Mesothelial cell of epicardium (in vitro differentiated cells): ENCODE measurements around the gene PPP1R3F. TPM values are rescaled to one million over a fixed set of nuclear protein-coding genes. Genes with fewer than 3 reads are reported as not detected.

Experiments used
- DNase-seq, 2 experiments: peaks; one replicate each; pipeline ENCODE4 v3.0.0; 2021; ENCODE audit warnings: low spot score in 2 of 2; ENCODE audit not compliant: unreplicated experiment in 2 of 2
- H3K27ac Mint-ChIP-seq: 2 replicates; pipeline ENCODE4 v1.8.0; 2021; ENCODE audit warnings: mixed read lengths
- H3K27me3 Mint-ChIP-seq: 2 replicates; pipeline ENCODE4 v1.8.0; 2021; ENCODE audit warnings: low read depth, mixed read lengths
- H3K36me3 Mint-ChIP-seq: 2 replicates; pipeline ENCODE4 v1.8.0; 2021; ENCODE audit warnings: mixed read lengths
- H3K4me1 Mint-ChIP-seq: 2 replicates; pipeline ENCODE4 v1.8.0; 2021; ENCODE audit warnings: mixed read lengths
- H3K4me3 Mint-ChIP-seq: 2 replicates; pipeline ENCODE4 v1.8.0; 2021; ENCODE audit warnings: mild to moderate bottlenecking, moderate library complexity, mixed read lengths
- H3K9me3 Mint-ChIP-seq: 2 replicates; pipeline ENCODE4 v1.8.0; 2021; ENCODE audit warnings: mixed read lengths
- total RNA-seq: library from RNA; stranded (reverse); gene quantifications from 3 replicates; pipeline ENCODE4 v1.2.1, GENCODE V29; 2021
- TF ChIP-seq, protein P1 (sequence below): fragments of 200-600 bp; sonication (generic); IDR thresholded peaks from one replicate; pipeline ENCODE4 v1.5.0; 2021; ENCODE audit warnings: antibody characterized with exemption; ENCODE audit not compliant: unreplicated experiment

The PPP1R3F gene
- total RNA-seq, 1 donor from 2014 or later, result 8.9 TPM

DNA sequence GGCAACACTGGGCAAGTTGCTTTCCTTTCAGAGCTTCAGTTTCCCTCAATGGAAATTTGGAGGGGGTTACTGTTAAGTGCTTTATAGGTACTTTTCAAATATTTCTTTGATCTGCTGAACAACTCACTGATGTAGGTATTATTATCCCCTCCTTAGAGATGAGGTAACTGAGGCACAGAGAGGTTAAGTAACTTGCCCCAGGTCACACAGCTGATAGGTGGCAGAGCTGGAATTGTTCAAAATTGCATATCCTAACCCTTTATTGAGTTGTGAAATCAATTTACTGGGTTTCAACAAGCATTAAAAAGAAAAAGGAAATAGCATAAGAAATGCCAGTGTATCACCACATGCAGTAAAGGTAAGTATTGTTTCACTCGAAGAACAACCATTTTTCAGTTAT lies 6.6 kb downstream of the PPP1R3F start:
- Mint-ChIP-seq H3K27ac (no peak overlapping the region), H3K9me3 (peaks cover 8% of the 10 kb centered on the region), H3K27me3 (no peaks in the 10 kb centered on the region), H3K4me3 (no peak overlapping the region), H3K4me1 (peaks cover 16% of the 10 kb centered on the region), H3K36me3 (peaks cover 2% of the 10 kb centered on the region)
- no peak for DNase-seq
- TF ChIP-seq, protein P1, sequence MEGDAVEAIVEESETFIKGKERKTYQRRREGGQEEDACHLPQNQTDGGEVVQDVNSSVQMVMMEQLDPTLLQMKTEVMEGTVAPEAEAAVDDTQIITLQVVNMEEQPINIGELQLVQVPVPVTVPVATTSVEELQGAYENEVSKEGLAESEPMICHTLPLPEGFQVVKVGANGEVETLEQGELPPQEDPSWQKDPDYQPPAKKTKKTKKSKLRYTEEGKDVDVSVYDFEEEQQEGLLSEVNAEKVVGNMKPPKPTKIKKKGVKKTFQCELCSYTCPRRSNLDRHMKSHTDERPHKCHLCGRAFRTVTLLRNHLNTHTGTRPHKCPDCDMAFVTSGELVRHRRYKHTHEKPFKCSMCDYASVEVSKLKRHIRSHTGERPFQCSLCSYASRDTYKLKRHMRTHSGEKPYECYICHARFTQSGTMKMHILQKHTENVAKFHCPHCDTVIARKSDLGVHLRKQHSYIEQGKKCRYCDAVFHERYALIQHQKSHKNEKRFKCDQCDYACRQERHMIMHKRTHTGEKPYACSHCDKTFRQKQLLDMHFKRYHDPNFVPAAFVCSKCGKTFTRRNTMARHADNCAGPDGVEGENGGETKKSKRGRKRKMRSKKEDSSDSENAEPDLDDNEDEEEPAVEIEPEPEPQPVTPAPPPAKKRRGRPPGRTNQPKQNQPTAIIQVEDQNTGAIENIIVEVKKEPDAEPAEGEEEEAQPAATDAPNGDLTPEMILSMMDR, result no peak

GRCh38 chrX:49276671-49277534 lies 7.3 kb downstream of the PPP1R3F start:
- Mint-ChIP-seq H3K27me3 (no peaks in the 10 kb centered on the region), H3K27ac (no peak overlapping the region)
- DNase-seq, result no peak

DNA sequence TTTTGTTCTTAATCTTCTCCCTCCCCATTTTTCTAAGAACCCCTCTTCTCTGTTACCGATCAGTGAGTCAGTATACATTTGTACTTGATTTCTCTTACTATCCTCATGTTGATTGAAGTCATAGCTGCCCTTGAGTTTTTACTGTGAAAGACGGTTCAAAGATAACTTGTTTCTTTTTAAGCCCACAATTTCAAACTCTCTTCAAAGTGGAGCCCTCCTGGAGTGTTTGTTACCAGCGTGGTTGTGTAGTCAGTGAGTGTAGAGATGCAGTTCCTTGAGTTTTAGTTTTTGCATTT lies 7.9 kb downstream of the PPP1R3F start:
- no peak for DNase-seq
- Mint-ChIP-seq H3K4me1 (peaks cover 15% of the 10 kb centered on the region), H3K27ac (no peak overlapping the region), H3K4me3 (no peak overlapping the region), H3K36me3 (peaks cover 2% of the 10 kb centered on the region), H3K9me3 (peaks cover 10% of the 10 kb centered on the region), H3K27me3 (no peaks in the 10 kb centered on the region)
- TF ChIP-seq, protein P1, result no peak

More at GRCh38 chrX:49276671-49277534, 7.3 kb downstream of the PPP1R3F start:
- Mint-ChIP-seq H3K9me3 (peaks cover 6% of the 10 kb centered on the region), H3K36me3 (peaks cover 2% of the 10 kb centered on the region), H3K4me3 (no peak overlapping the region), H3K4me1 (peaks cover 12% of the 10 kb centered on the region)
- TF ChIP-seq, protein P1, result no peak

DNA sequence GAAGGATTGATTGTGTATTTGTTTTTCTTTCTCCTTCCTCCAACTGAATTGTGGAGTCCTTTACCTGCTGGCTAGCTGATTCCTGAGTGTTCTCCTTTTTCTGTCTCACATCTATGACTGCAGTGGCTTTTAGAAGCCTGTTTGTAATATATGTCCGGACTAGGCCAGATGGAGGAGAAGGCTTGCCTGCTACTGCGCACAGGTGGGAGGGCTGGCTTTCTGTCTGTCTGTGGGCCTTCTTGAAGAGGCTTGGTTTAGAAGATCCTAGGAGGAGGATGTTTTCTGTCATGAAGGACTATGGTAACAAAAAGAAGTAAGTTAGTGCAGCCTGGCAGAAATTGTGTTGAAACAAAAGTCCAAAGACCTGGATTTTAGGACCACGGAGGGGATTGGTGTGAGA lies 8.5 kb downstream of the PPP1R3F start:
- no peak overlapping the region for H3K27ac Mint-ChIP-seq

GRCh38 chrX:49282647-49283011 lies 13.0 kb downstream of the PPP1R3F start:
- no peaks in the 10 kb centered on the region for H3K36me3 Mint-ChIP-seq
- H3K9me3 Mint-ChIP-seq, result peaks cover 4% of the 10 kb centered on the region
- H3K27me3 Mint-ChIP-seq, result no peaks in the 10 kb centered on the region
- TF ChIP-seq, protein P1, result no peak
- H3K4me1 Mint-ChIP-seq, result peaks cover 7% of the 10 kb centered on the region
- H3K27ac Mint-ChIP-seq, result peak overlapping the region; percentile 48
- DNase-seq, result no peak
- peak overlapping the region; percentile 22 for H3K4me3 Mint-ChIP-seq

More for the DNA sequence above, 8.5 kb downstream of the PPP1R3F start:
- Mint-ChIP-seq H3K27me3 (no peaks in the 10 kb centered on the region), H3K9me3 (peaks cover 8% of the 10 kb centered on the region), H3K4me3 (no peak overlapping the region), H3K36me3 (peaks cover 2% of the 10 kb centered on the region), H3K4me1 (peaks cover 13% of the 10 kb centered on the region)
- TF ChIP-seq, protein P1, result no peak
- DNase-seq, result no peak
